GM21825 (cell line): ENCODE data around the gene CA12.

Experiments
- ATAC-seq: cut with Tn5 transposase; IDR thresholded peaks from one replicate; pipeline ENCODE4 v1.9.1; 2021; ENCODE audit warnings: mild to moderate bottlenecking, moderate library complexity; ENCODE audit not compliant: unreplicated experiment

The CA12 gene

DNA sequence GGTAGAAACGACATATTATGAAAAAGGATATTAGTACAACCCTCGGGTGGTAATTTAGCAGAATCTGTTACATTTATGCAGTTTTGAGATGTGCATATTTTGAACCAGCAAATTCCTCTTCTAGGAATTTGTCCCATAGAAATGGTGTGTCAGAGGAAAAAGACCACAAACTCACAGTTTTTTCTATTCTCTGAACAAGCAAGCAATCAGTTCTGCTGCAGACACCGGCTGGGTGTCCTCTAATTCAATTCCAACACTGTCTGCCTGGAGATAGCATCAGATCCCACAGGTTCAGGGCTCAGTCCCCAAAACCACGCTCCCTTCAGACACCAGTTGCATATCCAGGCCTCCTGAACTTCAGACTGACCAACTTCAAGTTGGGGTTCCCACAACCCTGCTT is 67.8 kb downstream of the CA12 start:
- no peak for ATAC-seq

DNA sequence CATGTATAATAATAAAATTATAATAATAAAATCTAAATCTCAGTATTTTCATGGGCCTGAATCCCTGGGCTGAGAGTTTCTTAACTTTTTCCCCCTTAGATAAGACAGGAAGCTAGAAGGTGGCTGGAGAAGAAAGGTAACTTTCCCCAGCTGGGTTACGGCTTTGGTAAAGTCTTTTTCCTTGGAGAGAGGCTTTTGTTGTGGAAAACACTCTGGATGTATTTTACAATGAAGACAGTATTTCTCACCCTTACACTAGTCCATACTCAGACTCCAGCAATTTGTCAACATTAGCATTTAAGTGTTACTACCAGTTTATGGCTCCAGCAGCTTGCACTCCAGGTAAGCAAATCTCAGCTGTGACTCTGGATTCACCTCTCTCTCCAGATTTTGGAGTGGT is 69.4 kb downstream of the CA12 start:
- ATAC-seq: no peak

DNA sequence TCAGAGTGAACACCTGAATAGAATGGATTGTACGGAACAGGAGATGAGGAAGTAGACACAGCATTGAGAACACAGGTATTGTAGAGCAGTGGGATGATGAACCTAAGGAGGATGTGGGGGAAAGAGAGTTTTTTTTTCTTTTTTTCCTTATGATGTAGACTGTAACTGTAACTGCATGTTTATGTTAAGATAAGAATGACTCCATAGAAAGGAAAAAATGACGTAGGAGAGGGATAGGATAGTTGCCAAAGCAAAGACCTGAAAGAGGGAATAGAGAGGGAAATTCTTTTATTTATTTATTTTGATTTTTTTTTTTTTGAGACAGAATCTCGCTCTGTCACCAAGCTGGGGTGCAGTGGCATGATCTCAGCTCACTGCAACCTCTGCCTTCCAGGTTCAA is 71.0 kb downstream of the CA12 start:
- no peak for ATAC-seq

GRCh38 chr15:63308947-63309346 is 72.7 kb downstream of the CA12 start:
- no peak for ATAC-seq

DNA sequence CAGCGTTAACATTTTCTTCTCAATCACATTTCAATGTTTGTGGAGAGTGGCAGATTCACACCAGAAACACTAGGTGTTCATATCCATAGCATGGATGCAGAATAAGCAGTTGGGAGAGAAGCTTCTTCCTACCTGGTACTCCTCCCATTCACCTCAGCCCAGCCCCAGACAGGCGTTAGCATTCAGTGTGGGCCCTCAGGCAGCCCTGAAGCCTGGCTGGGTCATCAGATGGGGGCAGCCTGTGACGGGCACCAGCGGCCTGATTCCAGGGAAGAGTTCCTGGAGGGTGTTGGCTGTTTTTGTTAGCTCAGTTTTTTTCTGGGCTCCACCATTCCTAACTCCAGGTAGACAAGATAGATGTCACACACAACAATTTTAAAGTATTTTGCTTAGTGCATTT is 73.2 kb downstream of the CA12 start:
- ATAC-seq: no peak

DNA sequence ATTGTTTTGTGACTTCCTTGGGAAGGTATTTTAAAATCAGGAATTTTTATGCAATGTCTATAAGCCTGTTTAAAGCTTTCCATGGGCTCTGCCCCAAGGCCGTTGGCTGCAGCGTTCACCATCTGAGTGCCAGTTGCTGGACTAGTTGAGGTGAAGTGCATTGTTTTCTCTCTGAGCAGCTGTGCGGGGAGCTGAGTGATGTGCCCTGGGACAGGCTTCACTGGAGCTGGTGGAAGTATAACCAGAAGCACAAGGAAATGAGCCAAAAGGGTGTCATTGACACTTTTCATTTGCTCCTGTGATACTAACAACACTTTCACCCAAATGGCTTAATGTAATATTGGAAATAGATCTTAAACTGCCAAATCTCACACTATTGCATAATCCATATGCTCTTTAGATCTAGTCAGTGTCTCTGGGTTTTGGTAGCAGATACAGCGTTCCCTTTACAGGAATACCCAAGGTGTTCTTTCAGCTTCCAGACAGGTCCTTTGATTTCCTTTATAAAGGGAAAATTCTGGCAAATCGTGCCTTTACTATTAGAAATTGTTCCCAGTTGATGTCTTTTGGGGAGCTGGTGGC is 75.1 kb downstream of the CA12 start:
- ATAC-seq: no peak

DNA sequence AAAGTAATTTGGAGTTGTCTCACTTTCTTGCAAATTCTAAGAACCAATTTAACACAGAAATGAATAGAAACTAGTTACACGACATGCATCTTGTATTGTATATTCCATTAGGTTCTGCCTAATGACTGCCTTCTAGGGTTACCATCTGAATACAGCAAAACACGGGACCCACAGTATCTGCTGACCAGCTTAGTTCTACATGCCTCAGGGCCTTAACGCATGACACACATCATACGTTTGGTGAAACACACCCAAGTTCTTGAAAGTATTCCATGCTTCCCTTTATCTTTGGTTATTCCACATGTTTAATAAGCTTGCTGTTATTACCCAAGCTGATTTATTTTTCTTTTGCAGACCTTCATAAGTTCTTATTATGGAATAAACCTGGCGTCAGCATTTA is 76.4 kb downstream of the CA12 start:
- no peak for ATAC-seq

DNA sequence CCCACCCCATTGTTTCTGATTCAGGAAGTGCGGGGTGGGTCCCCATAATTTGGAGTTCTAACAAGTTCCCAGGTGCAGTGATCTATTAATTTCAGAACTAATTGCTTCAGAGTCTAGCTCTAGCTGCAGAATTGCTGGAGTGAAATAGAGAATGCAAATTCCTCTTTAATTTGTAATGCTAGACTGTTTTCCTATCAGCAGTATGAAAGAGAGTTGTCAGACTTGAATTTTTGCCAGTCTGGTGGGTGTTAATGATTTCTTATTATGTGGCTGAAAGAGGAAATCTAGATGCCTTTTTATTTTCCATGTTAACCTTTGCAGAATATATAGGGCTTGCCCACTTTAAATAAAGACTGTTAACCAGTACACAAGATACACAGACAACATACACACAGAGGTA is 80.6 kb downstream of the CA12 start:
- ATAC-seq: no peak

- ATAC-seq: no peak
Measured at GRCh38 chr15:63299943-63300575, 81.6 kb downstream of the CA12 start.

GRCh38 chr15:63296195-63296594 is 85.5 kb downstream of the CA12 start:
- no peak for ATAC-seq

DNA sequence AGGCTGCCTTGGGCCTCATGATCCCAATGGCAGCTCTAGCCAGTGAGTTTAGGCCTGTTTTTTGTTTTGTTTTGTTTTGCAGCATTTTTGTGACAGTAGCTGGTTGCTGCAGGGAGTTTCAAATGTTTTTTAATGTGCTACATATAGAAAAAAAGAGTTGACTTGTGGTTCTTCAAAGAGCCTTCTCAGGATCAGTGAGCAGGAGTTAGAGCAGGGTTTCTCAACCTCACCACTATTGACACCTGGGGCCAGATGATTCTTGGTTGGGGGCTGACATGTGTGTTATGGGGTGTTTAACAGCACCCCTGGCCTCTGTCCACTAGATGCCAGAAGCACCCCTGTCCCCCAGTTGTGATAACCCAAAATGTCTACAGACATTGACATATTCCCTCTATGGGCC is 86.3 kb downstream of the CA12 start:
- no peak for ATAC-seq

GRCh38 chr15:63294359-63294758 is 87.3 kb downstream of the CA12 start:
- ATAC-seq: no peak

DNA sequence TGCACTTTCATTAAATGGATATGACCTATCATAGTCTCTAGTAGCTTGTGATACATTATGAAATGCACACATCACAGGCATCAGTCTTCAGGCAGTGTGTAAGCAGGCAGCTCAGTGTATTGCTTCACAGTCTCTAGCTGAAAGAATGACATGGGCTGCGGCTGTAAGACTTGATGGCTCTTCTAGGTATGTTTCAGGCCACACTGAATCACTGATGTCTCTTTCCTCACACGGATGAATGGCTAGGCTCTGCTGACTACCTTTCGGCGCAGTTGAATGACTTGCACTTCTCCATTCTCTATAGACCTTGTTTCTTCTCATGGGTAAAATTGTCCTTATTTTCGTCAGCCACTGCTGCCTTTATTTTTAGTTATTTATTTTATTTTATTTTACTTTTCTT is 88.9 kb downstream of the CA12 start:
- no peak for ATAC-seq

GRCh38 chr15:63292241-63292640 is 89.4 kb downstream of the CA12 start:
- ATAC-seq: no peak

GRCh38 chr15:63291507-63291906 is 90.1 kb downstream of the CA12 start:
- no peak for ATAC-seq

GRCh38 chr15:63288778-63289378 is 92.8 kb downstream of the CA12 start:
- no peak for ATAC-seq

DNA sequence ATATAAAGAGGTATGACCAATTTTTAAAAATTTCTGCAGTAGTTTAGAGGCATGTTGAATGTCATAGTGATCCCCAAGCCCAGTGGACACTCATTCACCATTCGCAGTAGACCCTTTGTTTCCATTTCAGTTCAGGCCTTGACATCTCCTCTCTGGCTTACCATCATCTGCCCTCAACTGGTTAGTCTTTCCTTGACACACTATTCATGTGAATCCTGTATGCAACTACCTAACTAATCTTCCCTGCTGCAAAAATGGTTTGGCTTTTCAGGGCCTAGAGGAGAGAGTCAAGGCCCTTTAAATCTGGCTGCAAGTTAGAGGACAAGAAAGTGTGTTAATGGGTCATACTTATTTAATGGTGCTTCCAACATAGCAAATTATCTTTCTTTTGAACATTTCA is 93.3 kb downstream of the CA12 start:
- ATAC-seq: no peak

DNA sequence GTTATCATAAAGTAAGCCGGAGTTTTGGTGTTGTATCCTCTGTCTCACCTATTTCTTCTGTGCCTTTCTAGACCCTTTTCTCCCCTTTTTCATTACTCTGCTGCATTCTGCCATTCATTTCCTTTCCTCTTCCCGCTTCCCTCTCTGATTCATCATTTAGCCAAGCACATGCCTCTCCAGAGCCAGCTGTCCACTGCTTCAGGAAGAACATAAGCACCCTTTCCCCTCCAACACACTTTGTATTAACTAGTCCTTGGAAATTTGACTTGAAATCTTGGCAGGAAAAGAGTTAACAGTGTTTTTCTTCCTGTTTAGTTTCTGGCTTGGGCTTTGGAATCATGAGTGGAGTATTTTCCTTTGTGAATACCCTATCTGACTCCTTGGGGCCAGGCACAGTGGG is 94.5 kb downstream of the CA12 start:
- no peak for ATAC-seq

DNA sequence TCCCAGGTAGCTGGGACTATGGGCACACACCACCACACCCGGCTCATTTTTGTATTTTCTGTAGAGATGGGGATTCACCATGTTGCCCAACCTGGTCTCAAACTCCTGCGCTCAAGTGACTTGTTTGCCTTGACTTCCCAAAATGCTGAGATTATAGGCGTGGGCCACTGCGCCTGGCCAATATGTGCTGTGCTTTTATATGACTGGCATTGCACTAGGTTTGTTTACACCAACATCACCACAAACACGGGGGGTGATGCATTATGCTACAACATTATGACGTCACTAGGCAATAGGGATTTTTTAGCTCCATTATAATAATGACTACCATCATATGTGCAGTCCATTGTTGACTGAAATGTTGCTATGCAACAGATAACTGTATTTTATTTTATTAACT is 97.3 kb downstream of the CA12 start:
- ATAC-seq: no peak

GRCh38 chr15:63283126-63283525 is 98.5 kb downstream of the CA12 start:
- ATAC-seq: no peak

- no peak for ATAC-seq
Measured at GRCh38 chr15:63277893-63278456, 103.7 kb downstream of the CA12 start.
